ENCODE data around the gene SLC18B1.
A peak's percentile ranks its signal among the peaks of the same experiment; 100 is the strongest.

The SLC18B1 gene

DNA sequence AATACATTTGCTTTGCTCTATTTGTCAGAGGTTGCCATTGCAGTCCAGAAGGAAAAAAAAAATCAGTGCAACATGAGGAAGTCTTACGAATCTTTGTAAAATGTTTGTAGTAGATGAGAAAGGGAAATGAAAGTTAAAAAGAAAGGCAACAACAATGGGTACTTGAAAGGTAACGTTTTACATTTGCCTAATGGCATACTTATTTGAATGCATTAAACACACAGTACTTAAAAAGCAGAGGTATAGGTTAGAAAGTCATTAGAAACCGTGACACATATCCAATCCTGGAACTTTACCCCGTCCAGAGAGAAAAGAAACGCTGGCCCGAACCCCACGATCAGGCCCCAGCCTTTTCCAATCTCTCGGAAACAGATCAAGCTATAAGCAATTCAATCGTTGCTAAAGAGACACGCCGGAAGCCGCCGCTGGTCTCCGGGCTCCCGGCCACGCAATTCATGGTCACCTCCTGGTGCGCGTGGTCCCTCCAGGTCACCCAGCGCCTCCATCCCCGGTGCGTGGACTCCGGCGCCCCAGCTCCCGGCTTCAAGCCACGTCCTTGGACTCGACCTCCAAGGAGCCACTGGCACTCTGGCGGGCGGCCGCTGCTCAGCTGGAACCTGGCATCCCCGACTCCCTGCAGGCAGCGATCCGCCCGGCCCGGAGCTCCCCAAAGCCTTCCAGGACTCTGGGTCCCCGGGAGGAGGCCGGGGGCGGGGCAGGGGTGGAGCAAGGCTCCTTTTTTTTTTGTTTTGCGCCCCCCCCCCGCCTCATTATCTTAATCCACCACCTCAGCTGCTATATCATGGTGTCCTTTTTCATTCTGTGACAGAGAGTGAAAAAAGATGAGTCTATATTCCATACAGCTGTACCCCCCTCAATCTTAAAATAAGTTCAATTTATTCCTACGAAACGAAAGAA lies at the start of gene SLC18B1:
SLC18B1 (minus strand) TSS at position 687 of the 918 bp plus-strand sequence; CDS start at position 506, 181 bp downstream.
- DNase-seq = peak in 1 of 2 experiments; percentile 72

DNA sequence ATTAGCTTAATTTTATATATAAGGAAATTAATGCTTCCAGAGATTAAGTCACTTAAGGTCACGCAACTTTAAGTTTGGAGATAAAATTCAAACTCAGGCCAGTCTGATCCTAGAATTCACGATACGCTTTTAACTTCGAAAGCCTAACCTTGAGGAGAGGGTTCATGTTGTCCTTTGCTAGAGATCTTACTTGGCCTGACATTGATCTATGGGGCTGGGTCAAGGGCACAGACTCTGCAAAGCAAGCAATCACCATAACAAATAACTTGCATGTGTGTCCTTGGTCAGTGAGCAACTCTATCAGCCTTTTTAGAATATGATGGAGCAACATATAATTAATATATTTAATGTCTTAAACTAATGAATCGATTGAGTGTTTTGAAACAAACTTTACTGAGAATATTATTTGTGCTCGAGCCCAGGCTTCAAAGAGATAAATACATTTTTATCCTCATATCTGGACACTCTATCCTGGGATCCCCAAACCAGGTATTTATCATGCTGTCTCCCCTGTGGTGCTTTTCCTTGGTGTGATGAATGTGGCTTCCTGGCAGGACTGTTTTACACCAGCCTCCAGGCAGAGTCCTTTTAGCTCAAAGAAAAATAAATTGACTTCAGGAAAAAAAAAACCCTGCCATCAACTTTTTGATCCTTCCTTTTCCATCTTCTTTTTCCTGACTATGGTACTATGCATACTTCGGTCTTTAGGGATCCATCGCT lies 45.0 kb upstream of the SLC18B1 start:
- no peak for DNase-seq

- DNase-seq = no peak
These were observed 43.5 kb upstream of the SLC18B1 start for GRCh38 chr6:132841966-132842365.

GRCh38 chr6:132832891-132833290 lies 34.5 kb upstream of the SLC18B1 start:
- DNase-seq = no peak

GRCh38 chr6:132830334-132830751 lies 31.9 kb upstream of the SLC18B1 start:
- DNase-seq = peak; percentile 69 to 74

DNA sequence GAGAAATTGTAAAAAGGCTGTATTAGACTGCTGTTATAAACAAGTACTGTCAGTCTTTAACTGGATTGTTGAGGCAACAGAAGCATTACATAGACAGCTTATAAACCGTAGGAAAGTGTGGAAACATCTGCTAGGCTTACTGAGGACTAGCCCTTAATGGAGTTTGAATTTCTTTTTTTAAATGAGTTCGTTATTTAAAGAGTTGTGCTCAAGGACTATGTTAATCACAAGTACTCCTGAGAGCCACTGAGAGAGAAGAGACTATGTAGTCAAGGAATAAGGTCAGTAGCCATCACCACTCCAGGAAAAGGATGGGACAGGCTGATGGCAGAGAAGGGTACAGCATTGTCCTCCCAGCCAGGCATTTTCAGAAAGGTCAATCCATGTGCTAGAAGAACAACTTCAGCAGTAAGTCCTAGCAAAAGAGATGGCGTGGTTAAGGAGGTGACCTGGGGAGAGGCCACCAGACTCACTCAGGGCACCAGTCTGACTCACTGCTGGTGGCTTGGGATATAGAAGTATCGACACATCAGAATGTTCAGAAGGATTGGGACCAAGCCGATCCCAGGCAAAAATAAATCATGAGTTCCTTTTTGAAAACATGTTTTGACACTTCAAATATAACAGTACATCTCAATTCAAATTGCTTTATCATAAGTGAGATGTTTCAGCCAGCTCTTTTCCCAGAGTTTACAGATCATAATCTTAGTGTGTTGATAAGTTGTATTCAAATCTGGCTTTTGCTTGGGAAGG lies 22.4 kb upstream of the SLC18B1 start:
- DNase-seq = peak in 1 of 2 experiments; percentile 0

- DNase-seq = no peak
These were observed 21.1 kb upstream of the SLC18B1 start for GRCh38 chr6:132819405-132820161.

GRCh38 chr6:132818404-132819359 lies 20.2 kb upstream of the SLC18B1 start:
- no peak for DNase-seq

DNA sequence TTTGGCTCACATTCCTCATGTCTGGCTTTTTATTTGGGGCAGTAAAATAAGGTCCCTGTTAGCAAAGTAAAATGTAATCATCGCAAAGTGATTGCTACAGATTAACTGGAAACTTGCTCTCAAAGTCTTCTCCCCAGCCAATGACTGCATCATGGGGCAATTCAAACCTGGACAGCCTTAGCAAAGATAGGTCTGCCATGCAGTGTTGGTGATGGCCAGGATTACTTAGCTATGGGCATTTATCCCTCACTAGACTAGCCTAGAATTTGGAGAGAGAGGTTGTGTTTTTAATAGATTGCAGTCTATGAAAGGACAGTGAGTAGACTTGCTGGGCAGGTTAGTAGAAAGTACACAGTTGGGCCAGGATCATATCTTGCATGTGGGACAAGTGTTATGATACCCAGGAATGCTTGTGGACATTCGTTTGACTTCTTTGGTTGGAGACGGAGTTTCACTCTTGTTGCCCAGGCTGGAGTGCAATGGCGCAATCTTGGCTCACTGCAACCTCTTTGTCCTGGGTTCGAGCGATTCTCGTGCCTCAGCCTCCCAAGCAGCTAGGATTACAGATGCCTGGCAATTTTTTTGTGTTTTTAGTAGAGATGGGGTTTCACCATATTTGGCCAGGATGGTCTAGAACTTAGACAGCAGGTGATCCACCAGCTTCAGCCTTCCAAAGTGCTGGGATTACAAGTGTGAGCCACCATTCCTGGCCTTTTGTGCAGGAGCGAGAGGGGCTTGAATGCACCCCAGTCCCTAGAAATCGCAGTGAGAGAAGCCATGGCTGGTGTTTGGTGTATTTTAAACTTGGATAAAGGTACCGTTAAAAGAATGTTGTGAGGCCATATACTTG lies 19.3 kb upstream of the SLC18B1 start:
- DNase-seq = no peak

- no peak for DNase-seq
These were observed 18.2 kb upstream of the SLC18B1 start for GRCh38 chr6:132816660-132817059.

GRCh38 chr6:132814716-132815570 lies 16.5 kb upstream of the SLC18B1 start:
- DNase-seq = no peak

DNA sequence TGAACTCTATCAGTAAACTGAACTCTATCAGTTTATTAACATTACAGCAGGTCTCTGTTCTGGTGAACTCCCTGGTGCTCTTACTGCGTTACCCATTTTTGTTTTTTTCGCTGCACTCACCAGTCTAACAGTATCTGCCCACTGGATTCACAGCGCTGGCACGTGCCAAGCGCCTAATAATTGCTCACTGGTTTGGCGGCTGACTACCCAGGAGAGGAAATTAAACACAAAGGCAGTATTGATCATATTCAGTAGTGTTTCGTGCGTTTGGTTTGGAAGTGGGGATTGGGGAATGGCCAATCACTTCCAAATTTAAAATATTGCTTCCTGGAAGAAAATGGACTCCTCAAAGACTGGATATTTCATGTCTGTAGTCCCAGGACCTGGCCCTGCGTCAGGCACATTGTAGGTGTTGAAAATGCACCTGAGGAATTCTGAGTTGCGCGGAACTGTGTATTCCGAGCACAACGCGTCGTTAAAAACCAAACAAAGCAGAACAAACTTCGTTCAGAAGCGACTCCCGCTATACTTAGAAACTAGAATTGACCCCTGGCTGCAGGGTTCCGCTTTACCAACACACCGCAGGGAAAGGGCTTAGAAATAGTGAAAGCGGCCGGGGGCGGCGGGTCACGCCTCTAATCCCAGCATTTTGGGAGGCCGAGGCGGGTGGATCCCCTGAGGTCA lies 14.9 kb upstream of the SLC18B1 start:
- peak in 1 of 2 experiments; percentile 42 for DNase-seq

DNA sequence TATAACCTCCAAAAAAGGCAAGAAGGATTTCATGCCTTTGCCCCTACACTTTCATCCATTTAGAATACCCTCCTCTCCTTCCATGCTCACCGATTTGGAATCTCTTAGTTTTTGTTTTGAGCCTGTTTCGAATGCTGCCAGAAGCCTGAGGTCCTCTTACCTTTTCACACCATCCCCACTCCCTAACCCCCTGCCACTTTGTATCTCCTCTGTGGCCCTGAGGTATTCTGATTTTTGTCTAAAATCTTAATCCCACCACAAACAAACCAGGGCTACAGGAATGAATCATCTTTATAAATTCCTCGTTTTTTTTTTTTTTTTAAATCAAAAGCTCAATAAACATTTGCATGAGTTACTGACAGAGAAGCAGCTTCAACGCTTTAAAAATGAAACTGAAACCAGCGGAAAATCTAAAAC lies 14.3 kb upstream of the SLC18B1 start:
- DNase-seq = peak in 1 of 2 experiments; percentile 19

GRCh38 chr6:132812255-132812732 lies 13.9 kb upstream of the SLC18B1 start:
- DNase-seq = no peak

- no peak for DNase-seq
These were observed 12.8 kb upstream of the SLC18B1 start for GRCh38 chr6:132811276-132811675.

DNA sequence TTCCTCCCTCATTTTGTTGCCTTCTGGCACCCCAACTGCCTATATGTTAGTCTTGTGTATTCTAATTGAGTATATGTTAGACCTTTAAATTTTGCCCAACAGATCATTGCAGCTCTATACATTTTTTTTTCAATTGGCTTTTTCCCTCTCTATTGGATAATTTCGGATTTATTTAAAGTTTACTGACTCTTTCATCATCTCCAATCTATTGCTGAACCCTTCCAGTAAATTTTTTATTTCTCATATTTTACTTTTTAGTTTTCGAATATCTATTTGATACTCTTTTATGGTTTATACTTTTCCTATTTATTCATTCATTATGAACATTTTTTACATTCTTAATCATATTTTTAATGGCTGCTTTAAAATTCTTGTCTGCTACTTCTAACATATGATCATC lies 7.1 kb upstream of the SLC18B1 start:
- DNase-seq = no peak

- no peak for DNase-seq
These were observed 5.8 kb upstream of the SLC18B1 start for GRCh38 chr6:132804251-132804650.

- DNase-seq = no peak
These were observed 2.2 kb upstream of the SLC18B1 start for GRCh38 chr6:132800656-132801055.

All from SHP77 (cell line).